ENCODE data around the gene FAM78B. TPM values are rescaled to one million over a fixed set of nuclear protein-coding genes. Genes with fewer than 3 reads are reported as not detected.

Gene FAM78B
- total RNA-seq, 2 donors from 2014 or later = 2.3 to 4.2 TPM

GRCh38 chr1:166159656-166160055 lies 7.1 kb downstream of the FAM78B start:
- WGBS, 2 experiments (ENCODE audit: insufficient coverage in 1 of 2, insufficient read length in 1 of 2) = 75 to 82% methylated on average over 1 of the region's 1 CpG
- Histone ChIP-seq H3K27ac (ENCODE audit: low read depth, low read length) (no peak overlapping the region), H3K27me3 (ENCODE audit: control insufficient read depth, insufficient read depth, low read length, poor library complexity, severe bottlenecking) (peaks cover 59% of the 10 kb centered on the region), H3K4me1 (ENCODE audit: control insufficient read depth, insufficient read depth, low read length) (peaks cover 16% of the 10 kb centered on the region), H3K4me3 (ENCODE audit: low read length) (peak overlapping the region; percentile 38), H3K9ac (ENCODE audit: extremely low read depth, low read length, poor library complexity, severe bottlenecking) (no peak overlapping the region), H3K9me3 (ENCODE audit: control insufficient read depth, low read length) (no peaks in the 10 kb centered on the region), H3K36me3 (ENCODE audit: control insufficient read depth, insufficient read depth, low read length) (no peaks in the 10 kb centered on the region)
- no peak for DNase-seq
- TF ChIP-seq CTCF (conservative IDR thresholded peaks at IDR 0.05) = no peak
- H3K27me3 Mint-ChIP-seq (ENCODE audit: insufficient read depth) = peaks cover 56% of the 10 kb centered on the region
- no peaks in the 10 kb centered on the region for H3K9me3 Mint-ChIP-seq
- peaks cover 34% of the 10 kb centered on the region for H3K4me1 Mint-ChIP-seq
- peak overlapping the region; percentile 4 for H3K4me3 Mint-ChIP-seq
- H3K36me3 Mint-ChIP-seq (ENCODE audit: low read depth) = no peaks in the 10 kb centered on the region
- no peak overlapping the region for H3K27ac Mint-ChIP-seq

DNA sequence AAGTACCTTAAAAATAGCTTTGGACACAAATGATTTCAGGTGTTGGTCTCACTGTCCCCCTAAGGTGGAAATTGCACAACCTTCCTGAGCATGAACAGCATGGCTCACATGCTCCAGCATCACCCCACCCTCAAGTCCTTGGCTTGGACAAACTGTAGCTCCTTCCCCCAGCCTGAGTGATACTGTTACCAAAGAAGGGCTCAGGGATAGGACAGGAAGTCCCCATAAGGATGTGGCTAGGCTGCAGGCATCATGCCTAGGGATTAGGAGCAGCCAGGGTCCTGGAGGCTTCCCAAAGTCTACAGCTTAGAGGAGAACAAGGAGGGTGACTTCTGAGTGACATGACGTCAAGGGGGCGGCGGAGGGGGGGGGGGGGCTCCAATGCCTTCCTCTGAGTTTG lies 10.1 kb downstream of the FAM78B start:
- no peaks in the 10 kb centered on the region for H3K9me3 Mint-ChIP-seq
- no peak overlapping the region for H3K4me3 ChIP-seq (ENCODE audit: low read length)
- 65% methylated on average over 2 of the region's 3 CpGs; no CpG with 5 or more reads in 1 of the 2 experiments for WGBS, 2 experiments (ENCODE audit: insufficient coverage in 1 of 2, insufficient read length in 1 of 2)

GRCh38 chr1:166155108-166155507 lies 11.7 kb downstream of the FAM78B start:
- Histone ChIP-seq H3K27ac (ENCODE audit: low read depth, low read length) (no peak overlapping the region), H3K4me1 (ENCODE audit: control insufficient read depth, insufficient read depth, low read length) (peaks cover 16% of the 10 kb centered on the region), H3K9ac (ENCODE audit: extremely low read depth, low read length, poor library complexity, severe bottlenecking) (no peak overlapping the region), H3K4me3 (ENCODE audit: low read length) (no peak overlapping the region), H3K9me3 (ENCODE audit: control insufficient read depth, low read length) (no peaks in the 10 kb centered on the region), H3K36me3 (ENCODE audit: control insufficient read depth, insufficient read depth, low read length) (no peaks in the 10 kb centered on the region), H3K27me3 (ENCODE audit: control insufficient read depth, insufficient read depth, low read length, poor library complexity, severe bottlenecking) (peaks cover 14% of the 10 kb centered on the region)
- H3K4me1 Mint-ChIP-seq = peaks cover 30% of the 10 kb centered on the region
- no peak overlapping the region for H3K27ac Mint-ChIP-seq
- no peak for DNase-seq
- H3K27me3 Mint-ChIP-seq (ENCODE audit: insufficient read depth) = peaks cover 33% of the 10 kb centered on the region
- TF ChIP-seq CTCF (conservative IDR thresholded peaks at IDR 0.05) = no peak
- H3K4me3 Mint-ChIP-seq = no peak overlapping the region
- no peaks in the 10 kb centered on the region for H3K36me3 Mint-ChIP-seq (ENCODE audit: low read depth)
- no peaks in the 10 kb centered on the region for H3K9me3 Mint-ChIP-seq
- 74% methylated on average over 5 of the region's 5 CpGs for WGBS, 2 experiments (ENCODE audit: insufficient coverage in 1 of 2, insufficient read length in 1 of 2)

More for the DNA sequence above, 10.1 kb downstream of the FAM78B start:
- no peak overlapping the region for H3K9ac ChIP-seq (ENCODE audit: extremely low read depth, low read length, poor library complexity, severe bottlenecking)
- Mint-ChIP-seq H3K4me3 (no peak overlapping the region), H3K27ac (no peak overlapping the region), H3K4me1 (peaks cover 38% of the 10 kb centered on the region), H3K27me3 (ENCODE audit: insufficient read depth) (peaks cover 41% of the 10 kb centered on the region), H3K36me3 (ENCODE audit: low read depth) (no peaks in the 10 kb centered on the region)
- DNase-seq = no peak
- peaks cover 16% of the 10 kb centered on the region for H3K4me1 ChIP-seq (ENCODE audit: control insufficient read depth, insufficient read depth, low read length)
- H3K9me3 ChIP-seq (ENCODE audit: control insufficient read depth, low read length) = no peaks in the 10 kb centered on the region
- no peak for TF ChIP-seq CTCF (conservative IDR thresholded peaks at IDR 0.05)
- no peaks in the 10 kb centered on the region for H3K36me3 ChIP-seq (ENCODE audit: control insufficient read depth, insufficient read depth, low read length)
- H3K27ac ChIP-seq (ENCODE audit: low read depth, low read length) = no peak overlapping the region
- peaks cover 29% of the 10 kb centered on the region for H3K27me3 ChIP-seq (ENCODE audit: control insufficient read depth, insufficient read depth, low read length, poor library complexity, severe bottlenecking)
